HUES64 (cell line): ENCODE data around the gene PRCC.

Experiments
- H3K27ac ChIP-seq: 2 replicates; pipeline ENCODE4 v1.7.0; 2013; ENCODE audit warnings: low read depth, low read length, inconsistent platforms
- H3K27me3 ChIP-seq: 2 replicates; pipeline ENCODE4 v1.6.1; 2013; ENCODE audit warnings: mild to moderate bottlenecking, low read length; ENCODE audit not compliant: insufficient read depth
- H3K36me3 ChIP-seq: 2 replicates; pipeline ENCODE4 v1.6.1; 2013; ENCODE audit warnings: mild to moderate bottlenecking, low read length; ENCODE audit not compliant: insufficient read depth
- H3K4me1 ChIP-seq: 2 replicates; pipeline ENCODE4 v1.6.1; 2013; ENCODE audit warnings: mild to moderate bottlenecking, low read length, moderate library complexity; ENCODE audit not compliant: insufficient read depth
- H3K4me3 ChIP-seq: 2 replicates; pipeline ENCODE4 v1.5.1; 2013; ENCODE audit warnings: mild to moderate bottlenecking, low read length, moderate library complexity
- H3K9ac ChIP-seq: 2 replicates; pipeline ENCODE4 v1.6.1; 2013; ENCODE audit warnings: mild to moderate bottlenecking, low read depth, low read length
- H3K9me3 ChIP-seq: 2 replicates; pipeline ENCODE4 v1.6.1; 2013; ENCODE audit warnings: low read depth, low read length; ENCODE audit not compliant: insufficient read depth
- WGBS: fragments of 150-250, 120-280 bp; methylation state at CpG from one replicate; pipeline ENCODE4 v1.1.7; 2013; ENCODE audit warnings: missing lambda C conversion rate; 5-methylcytosine and 5-hydroxymethylcytosine counted together

PRCC gene

GRCh38 chr1:156802421-156802935 is 35.1 kb downstream of the PRCC start:
- no peaks in the 10 kb centered on the region for H3K9me3 ChIP-seq
- 0 out of 2 replicates have a peak, but pooled peaks cover 2% of the 10 kb centered on the region for H3K4me1 ChIP-seq
- no peak overlapping the region for H3K9ac ChIP-seq
- no peak overlapping the region for H3K4me3 ChIP-seq
- H3K36me3 ChIP-seq = peaks cover 47% of the 10 kb centered on the region
- H3K27me3 ChIP-seq = no peaks in the 10 kb centered on the region
- H3K27ac ChIP-seq = no peak overlapping the region
- WGBS = 90% methylated on average over 8 of the region's 8 CpGs

GRCh38 chr1:156803086-156803851 is 35.9 kb downstream of the PRCC start:
- Histone ChIP-seq H3K4me1 (0 out of 2 replicates have a peak, but pooled peaks cover 2% of the 10 kb centered on the region), H3K4me3 (no peak overlapping the region), H3K9me3 (no peaks in the 10 kb centered on the region), H3K36me3 (peaks cover 39% of the 10 kb centered on the region), H3K27ac (no peak overlapping the region), H3K27me3 (no peaks in the 10 kb centered on the region), H3K9ac (no peak overlapping the region)
- WGBS = 90% methylated on average over 13 of the region's 13 CpGs

DNA sequence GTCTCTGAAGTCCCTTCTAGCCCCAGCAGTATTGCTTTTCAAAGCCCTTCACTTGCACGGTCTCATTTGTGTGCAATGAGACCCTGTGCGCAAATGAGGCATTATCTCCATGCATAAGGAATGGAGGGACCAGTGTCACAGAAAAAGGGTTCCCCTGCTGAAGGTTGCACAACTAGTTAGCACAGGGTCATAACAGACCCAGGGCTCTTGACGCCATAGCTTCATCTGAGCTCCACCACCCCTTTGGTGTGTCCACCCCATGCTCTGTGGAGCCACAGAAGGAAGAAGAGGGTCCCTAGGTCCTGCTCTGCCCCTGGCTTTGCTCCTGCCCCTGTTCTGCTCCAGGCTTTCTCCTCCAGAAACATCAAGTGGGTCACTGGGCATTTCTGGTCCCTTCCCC is 36.7 kb downstream of the PRCC start:
- no peak overlapping the region for H3K27ac ChIP-seq
- 91% methylated on average over 3 of the region's 3 CpGs for WGBS
- no peak overlapping the region for H3K9ac ChIP-seq
- no peaks in the 10 kb centered on the region for H3K9me3 ChIP-seq
- peaks cover 32% of the 10 kb centered on the region for H3K36me3 ChIP-seq
- H3K4me3 ChIP-seq = no peak overlapping the region
- H3K4me1 ChIP-seq = 0 out of 2 replicates have a peak, but pooled peaks cover 2% of the 10 kb centered on the region
- no peaks in the 10 kb centered on the region for H3K27me3 ChIP-seq

DNA sequence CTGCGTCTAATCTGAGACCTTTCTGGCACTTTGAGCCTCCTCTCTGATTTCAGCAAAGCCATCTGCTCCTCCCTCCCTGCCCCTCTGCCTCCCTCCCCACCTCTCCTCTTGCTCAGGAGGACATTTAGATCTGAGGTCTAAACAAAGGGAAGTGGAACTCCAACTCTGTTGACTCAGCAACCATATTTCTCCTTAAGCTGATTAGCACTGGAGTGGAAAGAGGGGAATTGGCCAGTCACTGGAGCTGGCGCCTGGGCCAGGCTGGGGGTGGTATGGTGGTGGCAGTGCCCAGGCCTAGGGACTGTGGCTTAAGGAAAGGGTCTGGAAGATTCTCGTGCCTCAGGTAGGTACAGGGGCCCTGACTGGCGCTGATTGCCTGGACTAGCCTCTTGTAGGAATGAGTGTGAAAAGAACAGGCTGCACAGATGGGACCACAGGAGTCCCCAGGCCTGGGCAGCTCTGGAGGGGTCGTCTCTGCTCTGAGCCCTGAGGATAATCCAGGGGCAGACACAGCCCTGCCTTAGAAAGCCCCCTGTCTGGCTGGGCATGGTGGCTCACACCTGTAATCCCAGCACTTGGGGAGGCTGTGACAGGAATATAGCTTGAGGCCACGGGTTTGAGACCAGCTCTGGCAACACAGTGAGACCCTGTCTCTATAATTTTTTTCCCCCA is 37.4 kb downstream of the PRCC start:
- Histone ChIP-seq H3K27me3 (no peaks in the 10 kb centered on the region), H3K27ac (no peak overlapping the region), H3K4me1 (0 out of 2 replicates have a peak, but pooled peaks cover 2% of the 10 kb centered on the region), H3K4me3 (no peak overlapping the region), H3K9ac (no peak overlapping the region), H3K36me3 (peaks cover 26% of the 10 kb centered on the region), H3K9me3 (no peaks in the 10 kb centered on the region)
- WGBS = 71% methylated on average over 6 of the region's 6 CpGs

- 0 out of 2 replicates have a peak, but pooled peaks cover 2% of the 10 kb centered on the region for H3K4me1 ChIP-seq
- no peaks in the 10 kb centered on the region for H3K27me3 ChIP-seq
- peaks cover 13% of the 10 kb centered on the region for H3K36me3 ChIP-seq
- no peak overlapping the region for H3K27ac ChIP-seq
- no peaks in the 10 kb centered on the region for H3K9me3 ChIP-seq
- no peak overlapping the region for H3K9ac ChIP-seq
- no peak overlapping the region for H3K4me3 ChIP-seq
- 92% methylated on average over 3 of the region's 3 CpGs for WGBS
Observed at GRCh38 chr1:156805766-156806511, 38.6 kb downstream of the PRCC start.

GRCh38 chr1:156806512-156807440 is 39.4 kb downstream of the PRCC start:
- 93% methylated on average over 7 of the region's 7 CpGs for WGBS
- Histone ChIP-seq H3K4me1 (0 out of 2 replicates have a peak, but pooled peaks cover 2% of the 10 kb centered on the region), H3K9ac (no peak overlapping the region), H3K27me3 (no peaks in the 10 kb centered on the region), H3K36me3 (peaks cover 5% of the 10 kb centered on the region; the same call in 1 of the 2 replicates), H3K9me3 (no peaks in the 10 kb centered on the region), H3K4me3 (no peak overlapping the region), H3K27ac (no peak overlapping the region)

DNA sequence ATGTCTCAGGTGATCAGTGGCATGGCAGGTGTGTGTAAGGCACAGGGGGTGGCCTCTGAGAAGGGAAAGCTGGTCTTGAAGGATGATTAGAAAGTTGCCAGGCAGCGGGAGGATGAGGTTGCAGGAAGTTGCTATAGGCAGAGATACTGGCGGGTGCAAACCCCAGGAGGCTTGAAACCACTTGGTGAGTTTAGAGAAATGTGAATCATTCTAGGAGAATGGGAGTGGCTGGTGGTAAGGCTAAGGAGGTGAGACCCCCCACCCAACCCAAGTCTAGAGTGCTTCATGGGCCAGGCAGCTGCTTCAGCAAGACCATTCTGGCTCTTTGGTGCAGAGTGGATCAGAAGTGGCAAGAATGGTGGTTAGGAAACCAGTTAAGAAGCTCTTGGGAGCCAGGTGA is 40.3 kb downstream of the PRCC start:
- Histone ChIP-seq H3K9me3 (no peaks in the 10 kb centered on the region), H3K27me3 (peaks cover 5% of the 10 kb centered on the region; the same call in 1 of the 2 replicates), H3K4me3 (no peak overlapping the region), H3K27ac (no peak overlapping the region), H3K36me3 (no peaks in the 10 kb centered on the region; the same call in 1 of the 2 replicates), H3K9ac (no peak overlapping the region), H3K4me1 (0 out of 2 replicates have a peak, but pooled peaks cover 2% of the 10 kb centered on the region)
- 87% methylated on average over 2 of the region's 2 CpGs for WGBS

- H3K27ac ChIP-seq = no peak overlapping the region
Observed at GRCh38 chr1:156808186-156809030, 41.1 kb downstream of the PRCC start.

DNA sequence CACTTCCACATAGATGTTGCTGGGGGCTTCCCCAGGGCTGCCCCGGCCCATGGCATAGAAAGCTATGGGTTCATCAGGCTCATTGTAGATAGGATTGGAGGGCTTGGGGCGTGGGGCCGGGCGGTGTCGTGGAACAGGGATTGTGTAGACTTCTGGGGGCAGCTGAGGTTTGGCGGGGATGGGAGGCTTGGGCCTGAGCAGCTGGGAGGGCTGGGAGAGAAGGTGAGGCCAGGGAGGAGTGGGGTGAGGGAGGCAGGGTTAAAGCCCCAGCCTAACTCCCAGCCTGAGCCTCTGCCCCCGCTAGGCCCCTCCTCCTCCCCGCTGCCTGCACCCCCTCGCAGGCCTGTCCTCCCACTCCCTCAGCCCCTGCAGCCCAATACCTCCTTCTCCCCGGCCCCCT is 41.9 kb downstream of the PRCC start:
- Histone ChIP-seq H3K9me3 (no peaks in the 10 kb centered on the region), H3K9ac (no peak overlapping the region), H3K4me1 (peaks cover 7% of the 10 kb centered on the region; the same call in 1 of the 2 replicates), H3K36me3 (no peaks in the 10 kb centered on the region; the same call in 1 of the 2 replicates), H3K27ac (no peak overlapping the region), H3K27me3 (peaks cover 21% of the 10 kb centered on the region), H3K4me3 (no peak overlapping the region)
- WGBS = 93% methylated on average over 9 of the region's 10 CpGs

More at GRCh38 chr1:156808186-156809030, 41.1 kb downstream of the PRCC start:
- no peaks in the 10 kb centered on the region; the same call in 1 of the 2 replicates for H3K36me3 ChIP-seq
- no peaks in the 10 kb centered on the region for H3K9me3 ChIP-seq
- peaks cover 5% of the 10 kb centered on the region; the same call in 1 of the 2 replicates for H3K4me1 ChIP-seq
- no peak overlapping the region for H3K9ac ChIP-seq
- no peak overlapping the region for H3K4me3 ChIP-seq
- 87% methylated on average over 15 of the region's 16 CpGs for WGBS
- peaks cover 13% of the 10 kb centered on the region for H3K27me3 ChIP-seq
